ENCODE data around the gene SAMSN1.

Gene SAMSN1

GRCh38 chr21:14452031-14452726 is 93.9 kb downstream of the SAMSN1 start (continued):
- TF ChIP-seq PATZ1 (tag by site-specific recombination; IDR thresholded peaks at IDR 0.05) (no peak), GLIS2 (tag by site-specific recombination; IDR thresholded peaks at IDR 0.05) (no peak), ZNF529 (tag by site-specific recombination; IDR thresholded peaks at IDR 0.05; ENCODE audit: insufficient replicate concordance) (no peak), ZNF610 (tag by site-specific recombination; IDR thresholded peaks at IDR 0.05; ENCODE audit: borderline replicate concordance) (no peak), ZNF175 (tag by site-specific recombination; IDR thresholded peaks at IDR 0.05) (no peak), ZNF549 (tag by site-specific recombination; IDR thresholded peaks at IDR 0.05) (no peak), PBX3 (CRISPR knock-in tag; IDR thresholded peaks at IDR 0.05) (no peak), ZNF624 (tag by site-specific recombination; IDR thresholded peaks at IDR 0.05) (no peak), KLF17 (tag by site-specific recombination; IDR thresholded peaks at IDR 0.05) (no peak), SP3 (tag by site-specific recombination; IDR thresholded peaks at IDR 0.05) (no peak)

- no peaks in the 10 kb centered on the region for H3K9me3 ChIP-seq (ENCODE audit: control insufficient read depth, insufficient read depth, low read depth, low read length)
- TF ChIP-seq ZBTB26 (tag by site-specific recombination; optimal IDR thresholded peaks at IDR 0.05) = no peak
- no peak for TF ChIP-seq ZNF341 (tag by site-specific recombination; IDR thresholded peaks at IDR 0.05; ENCODE audit: low read depth)
- TF ChIP-seq ZNF624 (tag by site-specific recombination; IDR thresholded peaks at IDR 0.05) = no peak
- TF ChIP-seq ZIC2 (tag by site-specific recombination; IDR thresholded peaks at IDR 0.05) = no peak
- TF ChIP-seq ZNF266 (tag by site-specific recombination; IDR thresholded peaks at IDR 0.05; ENCODE audit: low read depth) = no peak
- no peak for TF ChIP-seq ZNF596 (tag by site-specific recombination; IDR thresholded peaks at IDR 0.05)
- TF ChIP-seq SALL2 (tag by site-specific recombination; IDR thresholded peaks at IDR 0.05; ENCODE audit: borderline replicate concordance) = no peak
- TF ChIP-seq FEZF1 (tag by site-specific recombination; IDR thresholded peaks at IDR 0.05) = no peak
- no peak for TF ChIP-seq ZNF302 (tag by site-specific recombination; IDR thresholded peaks at IDR 0.05; ENCODE audit: low read depth)
- TF ChIP-seq REST (tag by site-specific recombination; IDR thresholded peaks at IDR 0.05) = no peak
- TF ChIP-seq ZNF132 (tag by site-specific recombination; IDR thresholded peaks at IDR 0.05; ENCODE audit: borderline replicate concordance) = no peak
- TF ChIP-seq ZNF776 (tag by site-specific recombination; IDR thresholded peaks at IDR 0.05; ENCODE audit: borderline replicate concordance) = no peak
- TF ChIP-seq KLF17 (tag by site-specific recombination; IDR thresholded peaks at IDR 0.05) = no peak
- no peak for TF ChIP-seq ZNF548 (tag by site-specific recombination; IDR thresholded peaks at IDR 0.05)
- TF ChIP-seq ZNF2 (tag by site-specific recombination; IDR thresholded peaks at IDR 0.05) = no peak
- no peak for TF ChIP-seq ZXDB (tag by site-specific recombination; IDR thresholded peaks at IDR 0.05)
- H3K36me3 ChIP-seq (ENCODE audit: control insufficient read depth in 2 of 2, insufficient read depth in 1 of 2, low read length in 2 of 2) = no peaks in the 10 kb centered on the region
- ChIA-PET CTCF (interaction anchor here (0.6 to 1.2 kb wide), 2 partner anchors 8 to 1083 kb away, joined by 3 read pairs; no protein-coding TSS in a partner anchor), POLR2A (no interaction called here)
- no peak overlapping the region for H3K27ac ChIP-seq (ENCODE audit: extremely low read depth, low read depth, low read length)
- H3K4me1 ChIP-seq (ENCODE audit: control insufficient read depth, insufficient read depth, low read length) = no peaks in the 10 kb centered on the region
- H3K4me3 ChIP-seq (ENCODE audit: low read depth, low read length) = no peak overlapping the region
Observed at GRCh38 chr21:14451546-14451945, 94.6 kb downstream of the SAMSN1 start.
